NCI-H2081 (cell line): ENCODE data around the gene MAJIN.

ENCODE experiments used
- DNase-seq, 2 experiments: peaks; one replicate each; lab custom pipeline; 2025; lab: John Stamatoyannopoulos, UW

MAJIN gene

GRCh38 chr11:64932324-64932723, 39.6 kb downstream of the MAJIN start:
- no peak for DNase-seq

- DNase-seq, result no peak
Observed at GRCh38 chr11:64931290-64931689, 40.6 kb downstream of the MAJIN start.

GRCh38 chr11:64930340-64930739, 41.6 kb downstream of the MAJIN start:
- DNase-seq, result no peak

GRCh38 chr11:64929625-64930024, 42.3 kb downstream of the MAJIN start:
- no peak for DNase-seq

GRCh38 chr11:64928957-64929356, 43.0 kb downstream of the MAJIN start:
- no peak for DNase-seq

GRCh38 chr11:64926689-64927088, 45.2 kb downstream of the MAJIN start:
- no peak for DNase-seq

- no peak for DNase-seq
Observed at GRCh38 chr11:64925536-64926436, 46.1 kb downstream of the MAJIN start.

- no peak for DNase-seq
Observed at GRCh38 chr11:64924910-64925284, 47.0 kb downstream of the MAJIN start.

GRCh38 chr11:64923944-64924909, 47.7 kb downstream of the MAJIN start, which contains the start of gene PPP2R5B:
TSS of gene PPP2R5B (plus strand) at chr11:64924689. CDS start at chr11:64925735, 1,046 bp downstream.
- peak; percentile 78 to 84 for DNase-seq

GRCh38 chr11:64923151-64923661, 48.7 kb downstream of the MAJIN start:
- no peak for DNase-seq

GRCh38 chr11:64921384-64921783, 50.5 kb downstream of the MAJIN start:
- no peak for DNase-seq

GRCh38 chr11:64920124-64920523, 51.8 kb downstream of the MAJIN start:
- no peak for DNase-seq

GRCh38 chr11:64919627-64920026, 52.3 kb downstream of the MAJIN start:
- DNase-seq, result no peak

GRCh38 chr11:64918017-64918416, 53.9 kb downstream of the MAJIN start:
- no peak for DNase-seq

- DNase-seq, result no peak
Observed at GRCh38 chr11:64917663-64917995, 54.3 kb downstream of the MAJIN start.

- peak; percentile 98 to 99 for DNase-seq
Observed at GRCh38 chr11:64916775-64917662, 54.9 kb downstream of the MAJIN start, which contains the start of gene ATG2A. TSS of gene ATG2A (minus strand) at chr11:64917209. CDS start at chr11:64917135, 74 bp downstream.

- peak; percentile 5 to 23 for DNase-seq
Observed at GRCh38 chr11:64916040-64916774, 55.7 kb downstream of the MAJIN start.

- no peak for DNase-seq
Observed at GRCh38 chr11:64915376-64915887, 56.5 kb downstream of the MAJIN start.

GRCh38 chr11:64914123-64914522, 57.8 kb downstream of the MAJIN start:
- no peak for DNase-seq

GRCh38 chr11:64913171-64913727, 58.7 kb downstream of the MAJIN start:
- DNase-seq, result no peak
